ENCODE results near the gene ZBTB3. TPM values are rescaled to one million over a fixed set of nuclear protein-coding genes. Genes with fewer than 3 reads are reported as not detected.

Gene ZBTB3
- total and polyA plus RNA-seq, 2 of the 8 experiments (the other 6 are each of a cell fraction or from before 2014, with no cell fraction given) = 30.2 to 76.9 TPM

DNA sequence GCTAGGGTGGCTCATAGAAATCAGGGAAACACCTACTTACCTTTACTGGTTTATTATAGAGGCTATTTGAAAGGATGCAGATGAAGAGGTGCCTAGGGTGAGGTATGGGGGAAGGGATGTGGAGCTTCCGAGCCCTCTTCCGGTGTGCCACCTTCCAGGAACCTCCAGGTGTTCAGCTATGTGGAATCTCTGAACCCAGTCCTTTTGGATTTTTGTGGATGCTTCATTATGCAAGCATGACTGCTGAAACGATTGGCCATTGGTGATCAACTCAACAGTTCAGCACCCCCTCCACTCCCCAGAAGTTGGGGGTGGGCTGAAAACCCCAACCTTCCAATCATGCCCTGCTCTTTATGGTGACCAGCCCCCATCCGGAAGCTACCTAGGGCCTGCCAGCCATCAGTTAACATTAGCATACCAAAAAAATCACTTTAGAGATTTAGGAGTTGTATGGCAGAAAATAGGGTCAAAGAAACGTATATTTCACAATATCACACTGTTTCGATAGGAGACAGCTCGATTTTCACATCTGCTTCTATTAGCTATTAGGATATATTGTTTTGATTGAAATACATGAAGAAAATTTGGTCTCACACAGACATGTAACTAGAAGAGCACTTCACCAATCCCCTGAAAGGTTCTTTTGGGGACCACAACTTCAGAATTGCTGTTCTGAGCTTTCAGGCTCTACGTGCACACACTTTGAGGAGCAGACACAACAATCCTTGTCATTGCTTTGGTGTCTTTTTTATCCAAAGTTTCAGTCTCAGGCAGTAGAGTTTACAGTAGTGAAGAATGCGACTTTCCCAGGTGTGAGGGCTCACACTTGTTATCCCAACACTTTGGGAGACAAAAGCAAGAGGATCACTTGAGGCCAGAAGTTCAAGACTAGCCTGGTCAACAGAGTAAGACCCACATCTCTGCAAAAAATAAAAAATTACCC is 4.2 kb upstream of the ZBTB3 start (continued):
- TF ChIP-seq CBX8 (IDR thresholded peaks at IDR 0.05; ENCODE audit: borderline replicate concordance, low read depth, low read length) (no peak), JUND (IDR thresholded peaks at IDR 0.05; ENCODE audit: low read length) (peak; percentile 1; the same call in 1 of the 2 replicates), KDM5A (IDR thresholded peaks at IDR 0.05; ENCODE audit: low read length) (no peak), E2F6 (IDR thresholded peaks at IDR 0.05) (no peak), KDM1A (IDR thresholded peaks at IDR 0.05; ENCODE audit: borderline replicate concordance, low read length) (no peak), POLR2AphosphoS5 (IDR thresholded peaks at IDR 0.05; ENCODE audit: low read depth, low read length) (0 out of 2 replicates have a peak, but pooled peaks have one; percentile 36), SIRT6 (IDR thresholded peaks at IDR 0.05; ENCODE audit: low read length) (no peak), PHF8 (conservative IDR thresholded peaks at IDR 0.05; ENCODE audit: low read depth, low read length) (no peak)
- TF ChIP-seq, protein P1, sequence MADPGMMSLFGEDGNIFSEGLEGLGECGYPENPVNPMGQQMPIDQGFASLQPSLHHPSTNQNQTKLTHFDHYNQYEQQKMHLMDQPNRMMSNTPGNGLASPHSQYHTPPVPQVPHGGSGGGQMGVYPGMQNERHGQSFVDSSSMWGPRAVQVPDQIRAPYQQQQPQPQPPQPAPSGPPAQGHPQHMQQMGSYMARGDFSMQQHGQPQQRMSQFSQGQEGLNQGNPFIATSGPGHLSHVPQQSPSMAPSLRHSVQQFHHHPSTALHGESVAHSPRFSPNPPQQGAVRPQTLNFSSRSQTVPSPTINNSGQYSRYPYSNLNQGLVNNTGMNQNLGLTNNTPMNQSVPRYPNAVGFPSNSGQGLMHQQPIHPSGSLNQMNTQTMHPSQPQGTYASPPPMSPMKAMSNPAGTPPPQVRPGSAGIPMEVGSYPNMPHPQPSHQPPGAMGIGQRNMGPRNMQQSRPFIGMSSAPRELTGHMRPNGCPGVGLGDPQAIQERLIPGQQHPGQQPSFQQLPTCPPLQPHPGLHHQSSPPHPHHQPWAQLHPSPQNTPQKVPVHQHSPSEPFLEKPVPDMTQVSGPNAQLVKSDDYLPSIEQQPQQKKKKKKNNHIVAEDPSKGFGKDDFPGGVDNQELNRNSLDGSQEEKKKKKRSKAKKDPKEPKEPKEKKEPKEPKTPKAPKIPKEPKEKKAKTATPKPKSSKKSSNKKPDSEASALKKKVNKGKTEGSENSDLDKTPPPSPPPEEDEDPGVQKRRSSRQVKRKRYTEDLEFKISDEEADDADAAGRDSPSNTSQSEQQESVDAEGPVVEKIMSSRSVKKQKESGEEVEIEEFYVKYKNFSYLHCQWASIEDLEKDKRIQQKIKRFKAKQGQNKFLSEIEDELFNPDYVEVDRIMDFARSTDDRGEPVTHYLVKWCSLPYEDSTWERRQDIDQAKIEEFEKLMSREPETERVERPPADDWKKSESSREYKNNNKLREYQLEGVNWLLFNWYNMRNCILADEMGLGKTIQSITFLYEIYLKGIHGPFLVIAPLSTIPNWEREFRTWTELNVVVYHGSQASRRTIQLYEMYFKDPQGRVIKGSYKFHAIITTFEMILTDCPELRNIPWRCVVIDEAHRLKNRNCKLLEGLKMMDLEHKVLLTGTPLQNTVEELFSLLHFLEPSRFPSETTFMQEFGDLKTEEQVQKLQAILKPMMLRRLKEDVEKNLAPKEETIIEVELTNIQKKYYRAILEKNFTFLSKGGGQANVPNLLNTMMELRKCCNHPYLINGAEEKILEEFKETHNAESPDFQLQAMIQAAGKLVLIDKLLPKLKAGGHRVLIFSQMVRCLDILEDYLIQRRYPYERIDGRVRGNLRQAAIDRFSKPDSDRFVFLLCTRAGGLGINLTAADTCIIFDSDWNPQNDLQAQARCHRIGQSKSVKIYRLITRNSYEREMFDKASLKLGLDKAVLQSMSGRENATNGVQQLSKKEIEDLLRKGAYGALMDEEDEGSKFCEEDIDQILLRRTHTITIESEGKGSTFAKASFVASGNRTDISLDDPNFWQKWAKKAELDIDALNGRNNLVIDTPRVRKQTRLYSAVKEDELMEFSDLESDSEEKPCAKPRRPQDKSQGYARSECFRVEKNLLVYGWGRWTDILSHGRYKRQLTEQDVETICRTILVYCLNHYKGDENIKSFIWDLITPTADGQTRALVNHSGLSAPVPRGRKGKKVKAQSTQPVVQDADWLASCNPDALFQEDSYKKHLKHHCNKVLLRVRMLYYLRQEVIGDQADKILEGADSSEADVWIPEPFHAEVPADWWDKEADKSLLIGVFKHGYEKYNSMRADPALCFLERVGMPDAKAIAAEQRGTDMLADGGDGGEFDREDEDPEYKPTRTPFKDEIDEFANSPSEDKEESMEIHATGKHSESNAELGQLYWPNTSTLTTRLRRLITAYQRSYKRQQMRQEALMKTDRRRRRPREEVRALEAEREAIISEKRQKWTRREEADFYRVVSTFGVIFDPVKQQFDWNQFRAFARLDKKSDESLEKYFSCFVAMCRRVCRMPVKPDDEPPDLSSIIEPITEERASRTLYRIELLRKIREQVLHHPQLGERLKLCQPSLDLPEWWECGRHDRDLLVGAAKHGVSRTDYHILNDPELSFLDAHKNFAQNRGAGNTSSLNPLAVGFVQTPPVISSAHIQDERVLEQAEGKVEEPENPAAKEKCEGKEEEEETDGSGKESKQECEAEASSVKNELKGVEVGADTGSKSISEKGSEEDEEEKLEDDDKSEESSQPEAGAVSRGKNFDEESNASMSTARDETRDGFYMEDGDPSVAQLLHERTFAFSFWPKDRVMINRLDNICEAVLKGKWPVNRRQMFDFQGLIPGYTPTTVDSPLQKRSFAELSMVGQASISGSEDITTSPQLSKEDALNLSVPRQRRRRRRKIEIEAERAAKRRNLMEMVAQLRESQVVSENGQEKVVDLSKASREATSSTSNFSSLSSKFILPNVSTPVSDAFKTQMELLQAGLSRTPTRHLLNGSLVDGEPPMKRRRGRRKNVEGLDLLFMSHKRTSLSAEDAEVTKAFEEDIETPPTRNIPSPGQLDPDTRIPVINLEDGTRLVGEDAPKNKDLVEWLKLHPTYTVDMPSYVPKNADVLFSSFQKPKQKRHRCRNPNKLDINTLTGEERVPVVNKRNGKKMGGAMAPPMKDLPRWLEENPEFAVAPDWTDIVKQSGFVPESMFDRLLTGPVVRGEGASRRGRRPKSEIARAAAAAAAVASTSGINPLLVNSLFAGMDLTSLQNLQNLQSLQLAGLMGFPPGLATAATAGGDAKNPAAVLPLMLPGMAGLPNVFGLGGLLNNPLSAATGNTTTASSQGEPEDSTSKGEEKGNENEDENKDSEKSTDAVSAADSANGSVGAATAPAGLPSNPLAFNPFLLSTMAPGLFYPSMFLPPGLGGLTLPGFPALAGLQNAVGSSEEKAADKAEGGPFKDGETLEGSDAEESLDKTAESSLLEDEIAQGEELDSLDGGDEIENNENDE (IDR thresholded peaks at IDR 0.05; ENCODE audit: insufficient replicate concordance, low read length) = no peak
